Measurements from ENCODE around the gene C4B. TPM values are rescaled to one million over a fixed set of nuclear protein-coding genes. Genes with fewer than 3 reads are reported as not detected.
"Not testable (repeated sequence)": the region's sequence is repeated elsewhere in the genome, so short reads cannot be mapped to it uniquely, and the experiment has no call there.

Gene C4B
- total and polyA plus RNA-seq, 2 experiments from 2014 or later, result 68.9 to 80.0 TPM

- H2AFZ ChIP-seq; H3K4me1 ChIP-seq (ENCODE audit: insufficient read depth); H3K36me3 ChIP-seq (replicated peaks; ENCODE audit: insufficient read depth, low read depth); H4K20me1 ChIP-seq (ENCODE audit: insufficient read depth, poor library complexity, severe bottlenecking); DNase-seq (ENCODE audit: low spot score); H3K27ac ChIP-seq; H3K9me2 ChIP-seq (replicated peaks; ENCODE audit: insufficient read depth); H3K9me3 ChIP-seq (ENCODE audit: low read depth); H3K4me2 ChIP-seq; H3K27me3 ChIP-seq; H3K79me2 ChIP-seq; H3K4me3 ChIP-seq: not testable (repeated sequence)
- 92% methylated on average over 14 of the region's 31 CpGs for WGBS (ENCODE audit: low lambda C conversion rate, missing lambda C conversion rate)
These were observed 29.2 kb downstream of the C4B start for GRCh38 chr6:32043589-32044380.

- not testable (repeated sequence) for H3K9me3 ChIP-seq (ENCODE audit: low read depth); H3K27me3 ChIP-seq; H3K4me2 ChIP-seq; H2AFZ ChIP-seq; DNase-seq (ENCODE audit: low spot score); H3K36me3 ChIP-seq (replicated peaks; ENCODE audit: insufficient read depth, low read depth); H3K4me3 ChIP-seq; H3K27ac ChIP-seq; H3K9me2 ChIP-seq (replicated peaks; ENCODE audit: insufficient read depth); H3K79me2 ChIP-seq; H4K20me1 ChIP-seq (ENCODE audit: insufficient read depth, poor library complexity, severe bottlenecking); H3K4me1 ChIP-seq (ENCODE audit: insufficient read depth)
- WGBS (ENCODE audit: low lambda C conversion rate, missing lambda C conversion rate), result 95% methylated on average over 13 of the region's 18 CpGs
These were observed 30.3 kb downstream of the C4B start for GRCh38 chr6:32044916-32045315.

GRCh38 chr6:32045811-32046449 lies 31.3 kb downstream of the C4B start:
- DNase-seq (ENCODE audit: low spot score), result no peak
- Histone ChIP-seq H3K9me2 (replicated peaks; ENCODE audit: insufficient read depth) (no peaks in the 10 kb centered on the region), H3K27ac (no peak overlapping the region), H3K79me2 (no peaks in the 10 kb centered on the region), H4K20me1 (ENCODE audit: insufficient read depth, poor library complexity, severe bottlenecking) (no peaks in the 10 kb centered on the region), H3K27me3 (no peaks in the 10 kb centered on the region), H2AFZ (no peak overlapping the region), H3K9me3 (ENCODE audit: low read depth) (no peaks in the 10 kb centered on the region), H3K4me2 (no peak overlapping the region), H3K4me3 (no peak overlapping the region), H3K4me1 (ENCODE audit: insufficient read depth) (peaks cover 6% of the 10 kb centered on the region), H3K36me3 (replicated peaks; ENCODE audit: insufficient read depth, low read depth) (no peaks in the 10 kb centered on the region)
- WGBS (ENCODE audit: low lambda C conversion rate, missing lambda C conversion rate), result 89% methylated on average over 19 of the region's 22 CpGs
- TF ChIP-seq EZH2 (IDR thresholded peaks at IDR 0.05; ENCODE audit: borderline replicate concordance) (no peak), EZH2phosphoT487 (IDR thresholded peaks at IDR 0.05; ENCODE audit: low read depth, severe bottlenecking, unreplicated experiment) (no peak), CTCF (IDR thresholded peaks at IDR 0.05; ENCODE audit: poor library complexity) (no peak)

GRCh38 chr6:32046450-32047083 lies 32.0 kb downstream of the C4B start:
- H2AFZ ChIP-seq, result no peak overlapping the region
- no peaks in the 10 kb centered on the region for H3K27me3 ChIP-seq
- H3K36me3 ChIP-seq (replicated peaks; ENCODE audit: insufficient read depth, low read depth), result no peaks in the 10 kb centered on the region
- no peaks in the 10 kb centered on the region for H3K9me3 ChIP-seq (ENCODE audit: low read depth)
- no peaks in the 10 kb centered on the region for H4K20me1 ChIP-seq (ENCODE audit: insufficient read depth, poor library complexity, severe bottlenecking)
- no peak overlapping the region for H3K27ac ChIP-seq
- TF ChIP-seq EZH2 (IDR thresholded peaks at IDR 0.05; ENCODE audit: borderline replicate concordance) (no peak), EZH2phosphoT487 (IDR thresholded peaks at IDR 0.05; ENCODE audit: low read depth, severe bottlenecking, unreplicated experiment) (no peak), CTCF (IDR thresholded peaks at IDR 0.05; ENCODE audit: poor library complexity) (no peak)
- no peak overlapping the region for H3K4me2 ChIP-seq
- H3K4me3 ChIP-seq, result no peak overlapping the region
- 77% methylated on average over 11 of the region's 14 CpGs for WGBS (ENCODE audit: low lambda C conversion rate, missing lambda C conversion rate)
- no peaks in the 10 kb centered on the region for H3K79me2 ChIP-seq
- no peaks in the 10 kb centered on the region for H3K9me2 ChIP-seq (replicated peaks; ENCODE audit: insufficient read depth)
- peak; percentile 17 for DNase-seq (ENCODE audit: low spot score)
- peaks cover 6% of the 10 kb centered on the region for H3K4me1 ChIP-seq (ENCODE audit: insufficient read depth)
